Measurements from ENCODE around the gene SLC4A9.

Gene SLC4A9

GRCh38 chr5:140362875-140363630, 3.1 kb downstream of the SLC4A9 start:
- peak; percentile 82 for DNase-seq (ENCODE audit: low read depth)

- no peak for DNase-seq (ENCODE audit: low read depth)
These were observed 3.9 kb downstream of the SLC4A9 start for GRCh38 chr5:140363631-140364471.

- DNase-seq (ENCODE audit: low read depth), result no peak
These were observed 4.4 kb downstream of the SLC4A9 start for GRCh38 chr5:140364472-140364765.

- DNase-seq (ENCODE audit: low read depth), result no peak
These were observed 5.3 kb downstream of the SLC4A9 start for GRCh38 chr5:140365282-140365681.

GRCh38 chr5:140365941-140366340, 5.9 kb downstream of the SLC4A9 start:
- DNase-seq (ENCODE audit: low read depth), result no peak

GRCh38 chr5:140366589-140367255, 6.7 kb downstream of the SLC4A9 start:
- DNase-seq (ENCODE audit: low read depth), result no peak

GRCh38 chr5:140367256-140368013, 7.4 kb downstream of the SLC4A9 start:
- no peak for DNase-seq (ENCODE audit: low read depth)

GRCh38 chr5:140371356-140372151, 11.6 kb downstream of the SLC4A9 start:
- no peak for DNase-seq (ENCODE audit: low read depth)

- DNase-seq (ENCODE audit: low read depth), result peak; percentile 86
These were observed 13.0 kb downstream of the SLC4A9 start for GRCh38 chr5:140372971-140373487.

- DNase-seq (ENCODE audit: low read depth), result no peak
These were observed 21.4 kb downstream of the SLC4A9 start for GRCh38 chr5:140381351-140381750.

- DNase-seq (ENCODE audit: low read depth), result no peak
These were observed 22.0 kb downstream of the SLC4A9 start for GRCh38 chr5:140381972-140382371.

GRCh38 chr5:140382866-140383265, 22.9 kb downstream of the SLC4A9 start:
- no peak for DNase-seq (ENCODE audit: low read depth)

- DNase-seq (ENCODE audit: low read depth), result no peak
These were observed 23.3 kb downstream of the SLC4A9 start for GRCh38 chr5:140383300-140383699.

GRCh38 chr5:140388052-140388451, 28.1 kb downstream of the SLC4A9 start:
- no peak for DNase-seq (ENCODE audit: low read depth)

- no peak for DNase-seq (ENCODE audit: low read depth)
These were observed 31.3 kb downstream of the SLC4A9 start for GRCh38 chr5:140391312-140391711.

GRCh38 chr5:140391732-140392131, 31.7 kb downstream of the SLC4A9 start:
- no peak for DNase-seq (ENCODE audit: low read depth)

- DNase-seq (ENCODE audit: low read depth), result no peak
These were observed 33.7 kb downstream of the SLC4A9 start for GRCh38 chr5:140393738-140394137.

- DNase-seq (ENCODE audit: low read depth), result no peak
These were observed 38.4 kb downstream of the SLC4A9 start for GRCh38 chr5:140398379-140398811.

GRCh38 chr5:140399979-140400729, 40.2 kb downstream of the SLC4A9 start:
- no peak for DNase-seq (ENCODE audit: low read depth)

GRCh38 chr5:140400730-140401361, 40.9 kb downstream of the SLC4A9 start:
- peak; percentile 97 for DNase-seq (ENCODE audit: low read depth)
